ENCODE results near the gene C19orf85. TPM values are rescaled to one million over a fixed set of nuclear protein-coding genes. Genes with fewer than 3 reads are reported as not detected.

Gene C19orf85
- polyA plus RNA-seq, 2 of the 4 experiments (the other 2 are of a cell fraction) = not detected

- TF ChIP-seq MAFK (IDR thresholded peaks at IDR 0.05; ENCODE audit: partially characterized antibody) (no peak), USF2 (IDR thresholded peaks at IDR 0.05) (peak; percentile 61)
- Histone ChIP-seq H3K9me3 (no peaks in the 10 kb centered on the region; the same call in 2 of the 3 replicates), H3K4me3 (no peak overlapping the region), H3K4me1 (peaks cover 5% of the 10 kb centered on the region; the same call in 2 of the 3 replicates), H3K27ac (no peak overlapping the region), H3K4me2 (no peak overlapping the region)
- FAIRE-seq (no peak), ATAC-seq (no peak; a peak in 1 of 6 replicates), DNase-seq (ENCODE audit: low read depth in 1 of 2, low spot score in 1 of 2) (no peak)
- WGBS (ENCODE audit: missing lambda C conversion rate) = 20% methylated on average over 8 of the region's 8 CpGs
- POLR2A ChIA-PET = interaction anchor here (1.1 to 1.7 kb wide), 2 partner anchors 29 to 30 kb away, joined by 3 to 12 read pairs; partner anchors contain the start of gene UBE2S
- CTCF ChIA-PET = interaction anchor here (0.7 to 2.9 kb wide), 21 partner anchors 9 to 296 kb away, joined by 3 to 23 read pairs (median 4); partner anchors contain the start of genes ISOC2 and TMEM238
Observed at GRCh38 chr19:55436847-55437246, 27.7 kb downstream of the C19orf85 start.

GRCh38 chr19:55435020-55435419 is 29.5 kb downstream of the C19orf85 start:
- H3K4me1 ChIP-seq = 0 out of 3 replicates have a peak, but pooled peaks cover 3% of the 10 kb centered on the region
- 90% methylated on average over 4 of the region's 4 CpGs for WGBS (ENCODE audit: missing lambda C conversion rate)
- H3K27ac ChIP-seq = no peak overlapping the region
- ATAC-seq (no peak), DNase-seq (ENCODE audit: low read depth in 1 of 2, low spot score in 1 of 2) (no peak), FAIRE-seq (no peak)
- H3K4me2 ChIP-seq = no peak overlapping the region
- H3K4me3 ChIP-seq = no peak overlapping the region
- TF ChIP-seq ESRRA (IDR thresholded peaks at IDR 0.05; ENCODE audit: borderline replicate concordance, low read length) (no peak), HOXB5 (CRISPR knock-in tag; IDR thresholded peaks at IDR 0.05) (no peak), EHMT2 (IDR thresholded peaks at IDR 0.05; ENCODE audit: low read depth) (no peak), HDAC2 (IDR thresholded peaks at IDR 0.05) (no peak), PHF8 (IDR thresholded peaks at IDR 0.05; ENCODE audit: borderline replicate concordance, low read depth) (no peak), TP53 (CRISPR knock-in tag; IDR thresholded peaks at IDR 0.05) (no peak), FOXS1 (CRISPR knock-in tag; IDR thresholded peaks at IDR 0.05) (no peak), GATA3 (IDR thresholded peaks at IDR 0.05; ENCODE audit: borderline replicate concordance) (no peak), ELK1 (IDR thresholded peaks at IDR 0.05; ENCODE audit: low read depth, low read length) (no peak), MYC (IDR thresholded peaks at IDR 0.05; ENCODE audit: borderline replicate concordance, low read length) (no peak), EP300 (IDR thresholded peaks at IDR 0.05) (no peak), KDM5A (IDR thresholded peaks at IDR 0.05) (no peak), HOXB13 (CRISPR knock-in tag; IDR thresholded peaks at IDR 0.05; ENCODE audit: low read depth) (no peak), JUNB (IDR thresholded peaks at IDR 0.05) (no peak), FOSB (CRISPR knock-in tag; IDR thresholded peaks at IDR 0.05) (no peak), NFE2L2 (conservative IDR thresholded peaks at IDR 0.05; ENCODE audit: low read length) (no peak), ATOH8 (CRISPR knock-in tag; IDR thresholded peaks at IDR 0.05; ENCODE audit: low read depth) (no peak)
- TF ChIP-seq, protein P1, sequence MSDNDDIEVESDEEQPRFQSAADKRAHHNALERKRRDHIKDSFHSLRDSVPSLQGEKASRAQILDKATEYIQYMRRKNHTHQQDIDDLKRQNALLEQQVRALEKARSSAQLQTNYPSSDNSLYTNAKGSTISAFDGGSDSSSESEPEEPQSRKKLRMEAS (IDR thresholded peaks at IDR 0.05) = no peak
- TF ChIP-seq, protein P2, sequence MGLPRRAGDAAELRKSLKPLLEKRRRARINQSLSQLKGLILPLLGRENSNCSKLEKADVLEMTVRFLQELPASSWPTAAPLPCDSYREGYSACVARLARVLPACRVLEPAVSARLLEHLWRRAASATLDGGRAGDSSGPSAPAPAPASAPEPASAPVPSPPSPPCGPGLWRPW (IDR thresholded peaks at IDR 0.05) = no peak
- TF ChIP-seq, protein P3, sequence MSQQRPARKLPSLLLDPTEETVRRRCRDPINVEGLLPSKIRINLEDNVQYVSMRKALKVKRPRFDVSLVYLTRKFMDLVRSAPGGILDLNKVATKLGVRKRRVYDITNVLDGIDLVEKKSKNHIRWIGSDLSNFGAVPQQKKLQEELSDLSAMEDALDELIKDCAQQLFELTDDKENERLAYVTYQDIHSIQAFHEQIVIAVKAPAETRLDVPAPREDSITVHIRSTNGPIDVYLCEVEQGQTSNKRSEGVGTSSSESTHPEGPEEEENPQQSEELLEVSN (IDR thresholded peaks at IDR 0.05; ENCODE audit: borderline replicate concordance, low read depth) = no peak
- H3K9me3 ChIP-seq = peaks cover 3% of the 10 kb centered on the region; the same call in 1 of the 3 replicates
- CTCF ChIA-PET = interaction anchor here (2.9 kb wide), 1 partner anchor 17 kb away, joined by 23 read pairs; no protein-coding TSS in a partner anchor
- POLR2A ChIA-PET = no interaction called here
